Keratinocyte (primary cell): ENCODE data around the gene IPO11.

ENCODE experiments used
- EZH2 ChIP-seq: IDR thresholded peaks from one replicate; pipeline ENCODE4 v1.6.1; 2012; ENCODE audit warnings: inconsistent platforms, mild to moderate bottlenecking, low read length, moderate library complexity
- TF ChIP-seq, protein P1 (sequence below), 3 experiments: IDR thresholded peaks in 1 of 3; conservative IDR thresholded peaks in 1 of 3; optimal IDR thresholded peaks in 1 of 3; 2 replicates in 2 of 3; 3 replicates in 1 of 3; pipeline versions ENCODE3 to v1.5.1; 2011; ENCODE audit warnings: low read length in 3 of 3, mild to moderate bottlenecking in 3 of 3, moderate library complexity in 2 of 3, control low read depth in 1 of 3, inconsistent platforms in 1 of 3; ENCODE audit not compliant: insufficient read depth in 2 of 3; ENCODE audit errors: extremely low read depth in 1 of 3

DNA sequence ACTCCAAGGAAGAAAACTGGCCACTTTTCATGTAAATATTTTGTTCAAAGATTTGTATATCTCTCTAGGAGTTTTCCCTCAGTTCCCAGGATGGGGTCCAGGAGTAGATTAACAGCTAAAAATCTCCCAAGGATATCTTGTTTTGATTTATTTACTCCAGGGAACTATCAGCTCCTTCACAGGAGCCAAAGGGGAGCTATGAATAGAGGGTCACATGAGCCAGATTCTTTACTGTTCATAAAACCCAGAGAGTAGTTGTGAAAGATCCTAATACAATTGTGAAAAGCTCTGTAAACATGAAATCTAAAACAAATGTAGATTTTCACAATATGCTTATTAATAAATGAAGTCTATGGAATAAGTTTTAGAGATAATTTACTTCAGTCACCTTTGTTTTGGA lies 25.7 kb upstream of the IPO11 start:
- TF ChIP-seq, protein P1, sequence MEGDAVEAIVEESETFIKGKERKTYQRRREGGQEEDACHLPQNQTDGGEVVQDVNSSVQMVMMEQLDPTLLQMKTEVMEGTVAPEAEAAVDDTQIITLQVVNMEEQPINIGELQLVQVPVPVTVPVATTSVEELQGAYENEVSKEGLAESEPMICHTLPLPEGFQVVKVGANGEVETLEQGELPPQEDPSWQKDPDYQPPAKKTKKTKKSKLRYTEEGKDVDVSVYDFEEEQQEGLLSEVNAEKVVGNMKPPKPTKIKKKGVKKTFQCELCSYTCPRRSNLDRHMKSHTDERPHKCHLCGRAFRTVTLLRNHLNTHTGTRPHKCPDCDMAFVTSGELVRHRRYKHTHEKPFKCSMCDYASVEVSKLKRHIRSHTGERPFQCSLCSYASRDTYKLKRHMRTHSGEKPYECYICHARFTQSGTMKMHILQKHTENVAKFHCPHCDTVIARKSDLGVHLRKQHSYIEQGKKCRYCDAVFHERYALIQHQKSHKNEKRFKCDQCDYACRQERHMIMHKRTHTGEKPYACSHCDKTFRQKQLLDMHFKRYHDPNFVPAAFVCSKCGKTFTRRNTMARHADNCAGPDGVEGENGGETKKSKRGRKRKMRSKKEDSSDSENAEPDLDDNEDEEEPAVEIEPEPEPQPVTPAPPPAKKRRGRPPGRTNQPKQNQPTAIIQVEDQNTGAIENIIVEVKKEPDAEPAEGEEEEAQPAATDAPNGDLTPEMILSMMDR (optimal IDR thresholded peaks at IDR 0.05 in 1 of 3, IDR thresholded peaks at IDR 0.05 in 1 of 3, conservative IDR thresholded peaks at IDR 0.05 in 1 of 3; ENCODE audit: extremely low read depth in 1 of 3, insufficient read depth in 2 of 3, low read length in 3 of 3): no peak
- TF ChIP-seq EZH2: no peak
